Breast epithelium (tissue), 3 donors: ENCODE data around the gene TRPM2.

ENCODE experiments used
- CTCF ChIP-seq, 3 donors: fragments of 450-650 bp; IDR thresholded peaks; one replicate each; pipeline ENCODE4 v1.5.1; 2016 to 2017; ENCODE audit warnings: antibody characterized with exemption in 3 of 3, mild to moderate bottlenecking in 3 of 3, moderate library complexity in 3 of 3
- POLR2AphosphoS5 ChIP-seq, 3 donors: sonication (generic); formaldehyde crosslinking; IDR thresholded peaks; one replicate each; pipeline ENCODE4 v1.6.1; 2017; ENCODE audit warnings: antibody characterized with exemption in 3 of 3

GRCh38 chr21:44400791-44401385 is 47.5 kb downstream of the TRPM2 start:
- TF ChIP-seq CTCF (IDR thresholded peaks at IDR 0.05): no peak
- no peak for TF ChIP-seq POLR2AphosphoS5 (IDR thresholded peaks at IDR 0.05)
